ENCODE measurements around the gene GADD45G. TPM values are rescaled to one million over a fixed set of nuclear protein-coding genes. Genes with fewer than 3 reads are reported as not detected.

GADD45G gene
- total RNA-seq, 4 donors from 2014 or later: 5.5 to 13.9 (median 8.2) TPM

DNA sequence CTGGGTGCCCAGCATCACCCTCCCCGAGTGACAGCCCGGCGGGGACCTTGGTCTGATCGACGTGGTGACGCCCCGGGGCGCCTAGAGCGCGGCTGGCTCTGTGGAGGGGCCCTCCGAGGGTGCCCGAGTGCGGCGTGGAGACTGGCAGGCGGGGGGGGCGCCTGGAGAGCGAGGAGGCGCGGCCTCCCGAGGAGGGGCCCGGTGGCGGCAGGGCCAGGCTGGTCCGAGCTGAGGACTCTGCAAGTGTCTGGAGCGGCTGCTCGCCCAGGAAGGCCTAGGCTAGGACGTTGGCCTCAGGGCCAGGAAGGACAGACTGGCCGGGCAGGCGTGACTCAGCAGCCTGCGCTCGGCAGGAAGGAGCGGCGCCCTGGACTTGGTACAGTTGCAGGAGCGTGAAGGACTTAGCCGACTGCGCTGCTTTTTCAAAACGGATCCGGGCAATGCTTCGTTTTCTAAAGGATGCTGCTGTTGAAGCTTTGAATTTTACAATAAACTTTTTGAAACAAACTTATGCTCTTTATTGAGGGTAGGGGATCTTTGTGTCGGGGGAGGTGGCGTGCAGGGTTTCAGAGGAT is 1.3 kb downstream of the GADD45G start:
- TF ChIP-seq, protein P1, sequence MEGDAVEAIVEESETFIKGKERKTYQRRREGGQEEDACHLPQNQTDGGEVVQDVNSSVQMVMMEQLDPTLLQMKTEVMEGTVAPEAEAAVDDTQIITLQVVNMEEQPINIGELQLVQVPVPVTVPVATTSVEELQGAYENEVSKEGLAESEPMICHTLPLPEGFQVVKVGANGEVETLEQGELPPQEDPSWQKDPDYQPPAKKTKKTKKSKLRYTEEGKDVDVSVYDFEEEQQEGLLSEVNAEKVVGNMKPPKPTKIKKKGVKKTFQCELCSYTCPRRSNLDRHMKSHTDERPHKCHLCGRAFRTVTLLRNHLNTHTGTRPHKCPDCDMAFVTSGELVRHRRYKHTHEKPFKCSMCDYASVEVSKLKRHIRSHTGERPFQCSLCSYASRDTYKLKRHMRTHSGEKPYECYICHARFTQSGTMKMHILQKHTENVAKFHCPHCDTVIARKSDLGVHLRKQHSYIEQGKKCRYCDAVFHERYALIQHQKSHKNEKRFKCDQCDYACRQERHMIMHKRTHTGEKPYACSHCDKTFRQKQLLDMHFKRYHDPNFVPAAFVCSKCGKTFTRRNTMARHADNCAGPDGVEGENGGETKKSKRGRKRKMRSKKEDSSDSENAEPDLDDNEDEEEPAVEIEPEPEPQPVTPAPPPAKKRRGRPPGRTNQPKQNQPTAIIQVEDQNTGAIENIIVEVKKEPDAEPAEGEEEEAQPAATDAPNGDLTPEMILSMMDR (IDR thresholded peaks at IDR 0.05; ENCODE audit: low read depth): no peak

DNA sequence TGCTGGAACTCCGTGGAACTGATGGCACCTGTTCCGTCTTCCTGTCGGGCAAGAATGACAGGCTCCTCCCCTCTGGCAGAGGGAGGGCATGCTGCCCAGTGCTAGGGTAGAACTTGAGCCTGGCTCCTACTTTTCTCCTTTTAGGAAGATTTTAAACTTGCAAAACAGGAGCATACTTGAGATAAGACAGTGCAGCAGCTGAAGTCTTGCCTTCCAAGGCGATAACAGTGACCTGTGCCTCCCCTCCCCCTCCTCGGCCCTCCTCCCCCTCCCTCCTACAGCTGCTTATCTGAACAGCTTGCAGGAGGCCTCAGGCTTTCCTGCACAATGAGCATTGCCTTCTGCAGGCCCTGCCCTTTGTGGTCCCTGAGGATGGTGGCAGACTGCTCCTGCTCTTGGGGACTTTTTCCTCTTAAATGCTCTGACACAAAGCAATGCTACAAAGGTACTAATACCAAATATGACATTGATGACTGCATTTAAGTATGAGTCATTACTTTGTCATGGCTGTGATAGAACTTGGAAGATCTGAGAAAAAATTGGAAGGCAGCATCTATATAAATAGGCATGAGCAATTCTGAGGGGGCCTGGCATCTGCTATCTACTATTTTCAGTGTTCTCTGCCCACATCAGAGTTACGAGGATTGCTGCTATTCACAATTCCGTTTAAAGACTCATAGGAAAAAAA is 2.0 kb downstream of the GADD45G start:
- TF ChIP-seq, protein P1 (IDR thresholded peaks at IDR 0.05; ENCODE audit: low read depth): no peak

DNA sequence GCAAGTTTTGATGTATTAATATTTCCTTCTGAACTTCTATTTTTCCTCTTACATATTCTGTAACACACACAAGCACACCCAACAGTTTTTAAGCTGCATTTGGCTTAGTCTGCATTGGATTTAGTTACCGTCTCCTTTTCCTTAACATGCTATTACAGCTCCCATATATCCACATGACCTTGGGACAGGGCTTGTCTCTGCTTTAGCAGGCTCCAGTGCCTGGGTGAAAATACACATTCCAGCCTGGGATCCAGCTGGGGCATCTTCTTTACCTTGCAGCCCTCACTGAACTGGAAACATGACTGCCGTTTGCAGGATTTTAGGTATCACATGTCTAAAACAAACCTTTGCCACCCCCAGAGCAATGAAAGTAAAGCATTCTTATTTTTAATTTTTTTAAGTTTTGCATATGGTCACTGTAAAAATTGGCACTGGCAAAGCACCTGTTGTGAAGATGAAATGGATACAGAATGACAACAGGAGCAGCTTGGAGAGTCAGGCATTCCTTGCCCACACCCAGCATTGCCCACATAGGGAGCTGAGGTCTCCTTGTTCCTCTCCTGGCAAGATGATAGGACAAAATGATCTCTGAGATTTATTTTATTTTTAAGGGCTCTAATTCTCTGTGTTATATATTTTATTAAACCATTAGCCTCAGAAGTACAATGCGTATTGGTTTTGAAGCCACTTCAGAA is 4.0 kb downstream of the GADD45G start:
- TF ChIP-seq, protein P1 (IDR thresholded peaks at IDR 0.05; ENCODE audit: low read depth): no peak

DNA sequence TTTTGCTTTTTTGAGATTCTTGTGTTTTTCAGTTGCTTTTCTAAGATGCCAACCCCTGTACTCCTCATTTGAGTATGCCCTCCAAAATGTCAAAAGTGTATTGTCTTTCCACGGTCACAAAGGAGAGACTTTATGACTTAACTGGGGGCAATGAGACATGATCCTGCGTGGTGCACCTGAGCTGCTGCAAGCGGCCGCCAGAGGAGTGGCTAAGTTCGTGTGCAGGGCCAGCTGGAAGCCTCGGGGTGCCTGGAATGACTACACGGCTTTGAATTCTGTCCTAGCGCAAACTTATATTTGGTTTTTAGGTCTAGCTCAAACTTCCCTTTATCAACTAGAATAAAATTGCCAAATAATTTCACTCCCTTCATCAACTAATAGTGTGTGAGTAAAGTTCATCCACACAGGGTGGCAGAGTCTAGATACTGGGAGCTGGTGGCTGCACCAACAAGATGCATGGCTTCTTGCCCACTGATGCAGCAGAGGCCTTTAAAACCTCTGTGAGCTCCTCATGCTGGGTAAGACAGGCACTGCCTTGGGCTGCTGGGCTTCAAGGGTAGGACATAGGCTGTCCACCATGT is 4.7 kb downstream of the GADD45G start:
- TF ChIP-seq, protein P1 (IDR thresholded peaks at IDR 0.05; ENCODE audit: low read depth): no peak

DNA sequence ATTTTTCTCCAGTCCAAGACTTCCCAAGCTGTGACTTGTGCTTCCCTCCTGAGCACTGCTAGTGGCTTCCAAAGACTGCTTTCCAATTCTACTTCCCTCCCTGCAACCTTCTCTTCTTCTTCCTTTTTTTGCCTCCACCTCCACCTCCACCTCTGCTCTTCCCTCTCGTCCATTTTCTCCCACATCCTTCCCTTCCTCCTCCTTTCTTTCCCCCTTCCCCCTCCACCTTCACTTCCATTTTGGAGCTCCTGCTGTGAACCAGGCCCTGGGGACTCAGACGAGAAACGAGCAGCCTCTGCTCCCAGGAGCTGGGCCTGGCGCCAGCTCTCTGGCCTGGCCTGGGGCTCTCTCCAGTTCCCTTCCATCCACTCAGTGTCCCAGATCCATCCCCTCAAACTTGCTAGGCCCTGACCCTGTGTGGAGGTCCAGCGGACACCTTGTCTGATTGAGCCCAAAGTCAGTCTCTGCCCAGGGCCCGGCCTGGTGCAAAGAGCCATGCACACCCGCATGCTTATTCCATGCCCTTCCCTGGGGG is 5.6 kb downstream of the GADD45G start:
- TF ChIP-seq, protein P1 (IDR thresholded peaks at IDR 0.05; ENCODE audit: low read depth): no peak

DNA sequence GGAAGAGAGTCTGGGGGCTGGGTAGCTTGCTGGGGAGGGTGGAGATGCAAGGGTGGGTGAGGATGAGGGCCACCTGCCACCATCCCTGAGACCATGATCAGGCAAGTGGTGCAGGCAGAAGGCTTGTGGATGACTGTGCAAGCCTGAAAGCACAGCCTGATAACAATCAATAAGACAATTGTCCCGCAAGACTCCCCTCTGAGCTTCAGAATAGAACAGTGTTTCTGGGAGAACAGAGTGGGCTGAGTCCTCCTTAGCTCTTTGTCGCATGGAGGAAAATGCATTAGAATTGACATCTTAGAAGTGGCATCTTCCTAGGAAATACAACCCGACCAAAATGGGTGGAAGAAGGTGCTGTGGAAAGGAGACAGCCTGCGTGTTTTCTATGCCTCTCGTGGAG is 6.6 kb downstream of the GADD45G start:
- TF ChIP-seq, protein P1 (IDR thresholded peaks at IDR 0.05; ENCODE audit: low read depth): no peak

Measured in subcutaneous adipose tissue (tissue), 4 donors.